Ovary (tissue), 9 donors: ENCODE measurements around the gene LTO1. TPM values are rescaled to one million over a fixed set of nuclear protein-coding genes. Genes with fewer than 3 reads are reported as not detected.

Experiments
- DNase-seq, 5 donors: peaks; one replicate each; pipeline ENCODE4 v3.0.0-alpha.2; 2019 to 2020
- H3K27ac ChIP-seq, 2 donors: fragments of 200-600 bp; one replicate each; pipeline versions ENCODE4 v1.5.1 to v1.8.0; 2019 to 2022
- H3K27me3 ChIP-seq: fragments of 200-600 bp; one replicate; pipeline ENCODE4 v1.8.0; 2022
- H3K36me3 ChIP-seq: fragments of 200-600 bp; sonication (generic); one replicate; pipeline ENCODE4 v1.5.1; 2019
- H3K4me1 ChIP-seq: one replicate; pipeline ENCODE4 v1.8.1; 2013; ENCODE audit warnings: mild to moderate bottlenecking, moderate library complexity; ENCODE audit not compliant: insufficient read depth
- H3K4me3 ChIP-seq: fragments of 200-600 bp; sonication (generic); one replicate; pipeline ENCODE4 v1.5.1; 2017
- H3K9me3 ChIP-seq, 2 donors: fragments of 200-600 bp in 1 of 2; sonication (generic) in 1 of 2; one replicate each; pipeline versions ENCODE4 v1.5.1 to v1.8.1; 2013 to 2019; ENCODE audit warnings: mild to moderate bottlenecking in 1 of 2, moderate library complexity in 1 of 2
- CTCF ChIP-seq, 3 donors: fragments of 450-650 bp in 2 of 3; fragments of 200-600 bp in 1 of 3; IDR thresholded peaks; one replicate each; pipeline versions ENCODE4 v1.5.1 to v1.8.0; 2016 to 2022; ENCODE audit warnings: antibody characterized with exemption in 3 of 3, mild to moderate bottlenecking in 1 of 3
- EP300 ChIP-seq: sonication (generic); formaldehyde crosslinking; IDR thresholded peaks from one replicate; pipeline ENCODE4 v1.6.1; 2017; ENCODE audit warnings: antibody characterized with exemption
- POLR2A ChIP-seq: fragments of 450-650 bp; IDR thresholded peaks from one replicate; pipeline ENCODE4 v1.6.1; 2017; ENCODE audit warnings: antibody characterized with exemption, mild to moderate bottlenecking, moderate library complexity
- WGBS, 3 donors: extraction: QIAGEN DNeasy Blood & Tissue Kit in 1 of 3; methylation state at CpG; one replicate each; pipeline versions ENCODE4 v1.1.5 to v1.1.7; 2013 to 2017; 5-methylcytosine and 5-hydroxymethylcytosine counted together
- intact Hi-C, 4 donors: fragments of 100-400 bp; cut with DNase I; formaldehyde crosslinking; loops; one replicate each; pipeline versions ENCODE4 v1.11.0 to v1.15.1; 2022 to 2023
- polyA plus RNA-seq, 2 donors: library from polyadenylated mRNA; stranded (reverse); fragments of 200-250 nt in 1 of 2; fragments of 350-450 nt in 1 of 2; fragmentation: Illumina TruSeq in 1 of 2; extraction: RNeasy Lipid Tissue Mini Kit (QIAGEN cat#74804) in 1 of 2; gene quantifications; one replicate each; pipeline ENCODE4 v1.2.3, GENCODE V29; 2013 to 2014
- total RNA-seq, 7 donors: library from RNA; depleted of rRNA in 2 of 7; stranded (reverse); fragments of >200 nt in 2 of 7; fragmentation: NEBNext Ultra II Directional in 3 of 7; extraction: Animal tissue kit (Norgen Biotek cat#: 25700) in 3 of 7; gene quantifications; one replicate each; pipeline versions ENCODE4 v1.1.0 to v1.2.4, GENCODE V29; 2016 to 2023
- donor health status: DM: no; HTN: no; CAD: no; lungs with moderate emphysema.
- donor health status: DM: no; HTN: no; CAD: no.
- donor health status: Bipolar disorder and iron deficiency.
- donor health status: DM: yes; HTN: yes; CAD: no.
- donor health status: DM: no; HTN: no; CAD: no.
- donor health status: DM: yes; HTN: yes; CAD: no.

LTO1 gene
- total and polyA plus RNA-seq, 9 donors, result 13.4 to 29.9 (median 19.8) TPM

- no peaks in the 10 kb centered on the region for H3K36me3 ChIP-seq
- WGBS, 3 donors, result 1 to 2% (median 1%) methylated on average over 68 to 78 of the region's 78 CpGs
- DNase-seq, result no peak
- peaks cover 7% of the 10 kb centered on the region for H3K27me3 ChIP-seq
- TF ChIP-seq EP300 (no peak), POLR2A (no peak), CTCF (IDR thresholded peaks at IDR 0.05) (no peak)
- no peak overlapping the region for H3K27ac ChIP-seq
- no peak overlapping the region for H3K4me3 ChIP-seq
- no peaks in the 10 kb centered on the region for H3K9me3 ChIP-seq
- intact Hi-C loops, result no loop called here
- peaks cover 5% of the 10 kb centered on the region for H3K4me1 ChIP-seq
Measured at GRCh38 chr11:69637941-69638871, 36.9 kb downstream of the LTO1 start.

GRCh38 chr11:69637198-69637940 is 37.8 kb downstream of the LTO1 start:
- WGBS, 3 donors, result 4 to 8% (median 7%) methylated on average over 36 to 67 of the region's 67 CpGs
- Histone ChIP-seq H3K36me3 (no peaks in the 10 kb centered on the region), H3K4me3 (no peak overlapping the region), H3K4me1 (peaks cover 5% of the 10 kb centered on the region), H3K27me3 (peaks cover 7% of the 10 kb centered on the region), H3K27ac (no peak overlapping the region), H3K9me3 (no peaks in the 10 kb centered on the region)
- no peak for DNase-seq
- intact Hi-C loops, result no loop called here
- no peak for TF ChIP-seq POLR2A
- TF ChIP-seq CTCF (IDR thresholded peaks at IDR 0.05), result no peak
- no peak for TF ChIP-seq EP300

- TF ChIP-seq CTCF (IDR thresholded peaks at IDR 0.05) (no peak), POLR2A (no peak), EP300 (no peak)
- peaks cover 5% of the 10 kb centered on the region for H3K4me1 ChIP-seq
- intact Hi-C loops, result no loop called here
- DNase-seq, result peak in 4 of 5 donors; percentile 25 to 70 (median 58)
- peaks cover 7% of the 10 kb centered on the region for H3K27me3 ChIP-seq
- H3K9me3 ChIP-seq, result no peaks in the 10 kb centered on the region
- WGBS, 3 donors, result 1 to 2% (median 1%) methylated on average over 51 to 63 of the region's 63 CpGs
- peak overlapping the region; percentile 3 for H3K4me3 ChIP-seq
- no peak overlapping the region for H3K27ac ChIP-seq
- H3K36me3 ChIP-seq, result no peaks in the 10 kb centered on the region
Measured at GRCh38 chr11:69636512-69637197, 38.5 kb downstream of the LTO1 start.

GRCh38 chr11:69635804-69636511 is 39.2 kb downstream of the LTO1 start:
- intact Hi-C loops, result no loop called here

More at GRCh38 chr11:69635804-69636511, 39.2 kb downstream of the LTO1 start:
- Histone ChIP-seq H3K36me3 (no peaks in the 10 kb centered on the region), H3K4me3 (peak overlapping the region; percentile 3), H3K4me1 (peaks cover 5% of the 10 kb centered on the region), H3K9me3 (no peaks in the 10 kb centered on the region), H3K27me3 (peaks cover 7% of the 10 kb centered on the region), H3K27ac (no peak overlapping the region)
- TF ChIP-seq CTCF (IDR thresholded peaks at IDR 0.05) (no peak), POLR2A (no peak), EP300 (no peak)
- no peak for DNase-seq
- WGBS, 3 donors, result 8 to 12% (median 10%) methylated on average over 17 of the region's 17 CpGs
